Esophagus muscularis mucosa (tissue), 4 donors: ENCODE data around the gene TMED1.

Experiments used
- CTCF ChIP-seq, 3 experiments: fragments of 200-600 bp in 2 of 3; fragments of 450-650 bp in 1 of 3; sonication (generic) in 2 of 3; IDR thresholded peaks; one replicate each; pipeline ENCODE4 v1.5.1; 2017 to 2019; ENCODE audit warnings: antibody characterized with exemption in 3 of 3, mild to moderate bottlenecking in 2 of 3, moderate library complexity in 1 of 3
- EP300 ChIP-seq: sonication (generic); formaldehyde crosslinking; IDR thresholded peaks from one replicate; pipeline ENCODE4 v1.6.1; 2017; ENCODE audit warnings: antibody characterized with exemption
- POLR2AphosphoS5 ChIP-seq, 2 donors: sonication (generic); formaldehyde crosslinking; IDR thresholded peaks; one replicate each; pipeline ENCODE4 v1.6.1; 2017; ENCODE audit warnings: antibody characterized with exemption in 2 of 2

GRCh38 chr19:10885201-10886169 lies 49.5 kb upstream of the TMED1 start:
- TF ChIP-seq CTCF (IDR thresholded peaks at IDR 0.05) (no peak), EP300 (no peak), POLR2AphosphoS5 (IDR thresholded peaks at IDR 0.05) (no peak)
